Parathyroid adenoma (tissue), 2 donors: ENCODE data around the gene ICA1.
"Not testable (repeated sequence)": the region's sequence is repeated elsewhere in the genome, so short reads cannot be mapped to it uniquely, and the experiment has no call there.

Experiments
- H2AFZ ChIP-seq: fragments of 300-600 bp; sonication (generic); one replicate; pipeline ENCODE4 v1.7.0; 2017; ENCODE audit warnings: antibody characterized with exemption, mild to moderate bottlenecking
- H3K27ac ChIP-seq: fragments of 300-600 bp; sonication (generic); one replicate; pipeline ENCODE4 v1.7.0; 2017
- H3K27me3 ChIP-seq: fragments of 300-600 bp; sonication (generic); one replicate; pipeline ENCODE4 v1.7.0; 2017; ENCODE audit warnings: low read length; ENCODE audit not compliant: control insufficient read depth, insufficient read depth
- H3K36me3 ChIP-seq: fragments of 300-600 bp; sonication (generic); one replicate; pipeline ENCODE4 v1.7.0; 2017; ENCODE audit warnings: low read length; ENCODE audit not compliant: control insufficient read depth, insufficient read depth
- H3K4me1 ChIP-seq: fragments of 300-600 bp; sonication (generic); one replicate; pipeline ENCODE4 v1.7.0; 2017; ENCODE audit warnings: control low read depth
- H3K4me2 ChIP-seq: fragments of 300-600 bp; sonication (generic); one replicate; pipeline ENCODE4 v1.7.0; 2017; ENCODE audit warnings: low read length
- H3K4me3 ChIP-seq: fragments of 300-600 bp; sonication (generic); one replicate; pipeline ENCODE4 v1.7.0; 2017; ENCODE audit warnings: low read depth, low read length
- H3K79me2 ChIP-seq: fragments of 300-600 bp; sonication (generic); one replicate; pipeline ENCODE4 v1.7.0; 2017; ENCODE audit warnings: control low read depth
- H3K9ac ChIP-seq: fragments of 300-600 bp; sonication (generic); one replicate; pipeline ENCODE4 v1.7.0; 2017; ENCODE audit warnings: mild to moderate bottlenecking
- H3K9me3 ChIP-seq: fragments of 300-600 bp; sonication (generic); one replicate; pipeline ENCODE4 v1.7.0; 2017; ENCODE audit warnings: low read length; ENCODE audit not compliant: control insufficient read depth
- CTCF ChIP-seq: fragments of 300-600 bp; sonication (generic); IDR thresholded peaks from one replicate; pipeline ENCODE4 v1.7.0; 2017; ENCODE audit warnings: antibody characterized with exemption, mild to moderate bottlenecking
- donor health status: primary hyperparathyroidism.

ICA1 gene

DNA sequence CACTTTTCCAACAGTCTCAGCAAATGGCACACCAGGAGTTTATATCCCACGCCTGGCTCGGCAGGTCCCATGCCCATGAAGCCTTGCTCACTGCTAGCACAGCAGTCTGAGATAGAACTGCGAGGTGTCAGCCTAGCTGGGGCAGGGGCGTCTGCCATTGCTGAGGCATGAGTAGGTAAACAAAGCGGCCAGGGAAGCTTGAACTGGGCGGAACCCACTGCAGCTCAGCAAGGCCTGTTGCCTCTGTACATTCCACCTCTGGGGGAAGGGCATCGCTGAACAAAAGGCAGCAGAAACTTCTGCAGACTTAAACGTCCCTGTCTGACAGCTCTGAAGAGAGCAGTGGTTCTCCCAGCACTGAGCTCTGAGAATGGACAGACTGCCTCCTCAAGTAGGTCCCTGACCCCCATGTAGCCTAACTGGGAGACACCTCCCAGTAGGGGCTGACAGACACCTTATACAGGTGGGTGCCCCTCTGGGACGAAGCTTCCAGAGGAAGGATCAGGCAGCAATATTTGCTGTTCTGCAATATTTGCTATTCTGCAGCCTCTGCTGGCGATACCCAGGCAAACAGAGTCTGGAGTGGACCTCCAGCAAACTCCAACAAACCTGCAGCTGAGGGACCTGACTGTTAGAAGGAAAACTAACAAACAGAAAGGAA, 22.1 kb downstream of the ICA1 start:
- not testable (repeated sequence) for H3K27ac ChIP-seq

GRCh38 chr7:8236780-8237407, 25.1 kb downstream of the ICA1 start:
- no peaks in the 10 kb centered on the region for H3K4me1 ChIP-seq
- no peak overlapping the region for H3K4me3 ChIP-seq
- H3K27ac ChIP-seq, result no peak overlapping the region
- no peak overlapping the region for H3K9ac ChIP-seq
- no peaks in the 10 kb centered on the region for H3K27me3 ChIP-seq
- no peak overlapping the region for H2AFZ ChIP-seq
- H3K4me2 ChIP-seq, result no peak overlapping the region
- no peaks in the 10 kb centered on the region for H3K79me2 ChIP-seq
- no peak for TF ChIP-seq CTCF
- H3K36me3 ChIP-seq, result no peaks in the 10 kb centered on the region
- no peaks in the 10 kb centered on the region for H3K9me3 ChIP-seq

More for the DNA sequence above, 22.1 kb downstream of the ICA1 start:
- H2AFZ ChIP-seq, H3K4me1 ChIP-seq, H3K9me3 ChIP-seq, H3K4me2 ChIP-seq, H3K4me3 ChIP-seq, H3K27me3 ChIP-seq, H3K79me2 ChIP-seq, H3K36me3 ChIP-seq, H3K9ac ChIP-seq: not testable (repeated sequence)

GRCh38 chr7:8232999-8233847, 28.7 kb downstream of the ICA1 start:
- Histone ChIP-seq H3K4me1 (no peaks in the 10 kb centered on the region), H3K27me3 (no peaks in the 10 kb centered on the region), H3K9me3 (no peaks in the 10 kb centered on the region), H3K27ac (no peak overlapping the region), H3K4me3 (no peak overlapping the region), H3K79me2 (no peaks in the 10 kb centered on the region), H2AFZ (no peak overlapping the region), H3K4me2 (no peak overlapping the region), H3K9ac (no peak overlapping the region), H3K36me3 (no peaks in the 10 kb centered on the region)
- no peak for TF ChIP-seq CTCF

GRCh38 chr7:8229927-8230326, 32.0 kb downstream of the ICA1 start:
- Histone ChIP-seq H3K9ac (no peak overlapping the region), H3K4me1 (no peaks in the 10 kb centered on the region), H2AFZ (no peak overlapping the region), H3K9me3 (no peaks in the 10 kb centered on the region), H3K27ac (no peak overlapping the region), H3K4me3 (no peak overlapping the region), H3K36me3 (no peaks in the 10 kb centered on the region), H3K79me2 (no peaks in the 10 kb centered on the region), H3K4me2 (no peak overlapping the region), H3K27me3 (no peaks in the 10 kb centered on the region)
- TF ChIP-seq CTCF, result no peak
